Body of pancreas (tissue), 4 donors: ENCODE measurements around the gene OPRL1. TPM values are rescaled to one million over a fixed set of nuclear protein-coding genes. Genes with fewer than 3 reads are reported as not detected.

ENCODE experiments used
- ATAC-seq: fragments of 150-250 bp; one replicate; pipeline ENCODE4 v1.9.1; 2016
- DNase-seq, 4 donors: peaks; one replicate each; pipeline ENCODE4 v3.0.0-alpha.2; 2019
- H3K27ac ChIP-seq, 4 donors: fragments of 200-600 bp; sonication (generic); 1 replicate in 3 of 4; 2 replicates in 1 of 4; pipeline versions ENCODE4 v1.5.1 to v1.6.1; 2016 to 2019; ENCODE audit warnings: mild to moderate bottlenecking in 1 of 4, mixed read lengths in 1 of 4, moderate library complexity in 1 of 4
- H3K27me3 ChIP-seq, 2 donors: fragments of 200-600 bp; sonication (generic); one replicate each; pipeline ENCODE4 v1.6.0; 2016; ENCODE audit warnings: mild to moderate bottlenecking in 1 of 2
- H3K36me3 ChIP-seq, 2 donors: fragments of 200-600 bp; sonication (generic); replicated peaks in 1 of 2; 2 replicates each; pipeline ENCODE4 v1.5.1; 2016; ENCODE audit warnings: low read depth in 2 of 2; ENCODE audit not compliant: insufficient read depth in 1 of 2
- H3K4me1 ChIP-seq: fragments of 200-600 bp; sonication (generic); one replicate; pipeline ENCODE4 v1.6.0; 2016
- H3K4me3 ChIP-seq, 2 donors: fragments of 200-600 bp; sonication (generic); 1 replicate in 1 of 2; 2 replicates in 1 of 2; pipeline ENCODE4 v1.5.1; 2016 to 2019
- H3K9me3 ChIP-seq, 3 donors: fragments of 200-600 bp; sonication (generic); 1 replicate in 2 of 3; 2 replicates in 1 of 3; pipeline ENCODE4 v1.5.1; 2016
- POLR2A ChIP-seq, 3 donors: fragments of 450-650 bp; IDR thresholded peaks; one replicate each; pipeline ENCODE4 v1.6.1; 2016; ENCODE audit warnings: antibody characterized with exemption in 3 of 3, mild to moderate bottlenecking in 2 of 3
- WGBS, 2 donors: methylation state at CpG; one replicate each; pipeline ENCODE4 v1.1.5; 2017; 5-methylcytosine and 5-hydroxymethylcytosine counted together
- intact Hi-C: fragments of 100-400 bp; cut with DNase I; formaldehyde crosslinking; loops from one replicate; pipeline ENCODE4 v1.15.1; 2023
- total RNA-seq, 2 donors: library from RNA; depleted of rRNA; stranded (reverse); fragments of >200 nt; gene quantifications; one replicate each; pipeline ENCODE4 v1.1.0, GENCODE V29; 2016
- TF ChIP-seq, protein P1 (sequence below), 7 experiments: fragments of 450-650 bp in 4 of 7; fragments of 200-600 bp in 3 of 7; sonication (generic) in 3 of 7; IDR thresholded peaks; one replicate each; pipeline ENCODE4 v1.5.1; 2016 to 2019; ENCODE audit warnings: antibody characterized with exemption in 7 of 7

Gene OPRL1
- total RNA-seq, 2 donors from 2014 or later: 1.0 to 2.6 TPM

DNA sequence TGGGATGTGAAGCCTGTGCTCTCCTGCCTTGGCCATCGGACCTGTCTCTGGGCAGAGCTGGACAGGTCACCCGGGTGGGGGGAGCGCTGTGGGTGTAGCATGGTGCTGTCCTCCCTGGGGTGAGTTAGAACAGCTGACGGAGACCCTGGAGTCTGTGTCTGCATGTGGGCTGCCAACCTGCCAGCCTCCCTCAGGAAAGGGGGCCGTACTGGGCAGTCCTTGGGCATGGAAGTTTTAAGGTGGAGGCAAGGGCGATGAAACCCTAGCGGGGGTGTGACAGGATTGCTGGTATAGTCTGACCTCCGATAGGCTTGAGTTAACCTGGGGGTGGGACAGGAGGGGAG lies 32.9 kb upstream of the OPRL1 start:
- Histone ChIP-seq H3K27ac (no peak overlapping the region), H3K27me3 (peaks cover 0 to 16% of the 10 kb centered on the region in 2 donors), H3K36me3 (no peaks in the 10 kb centered on the region), H3K4me1 (peaks cover 19% of the 10 kb centered on the region), H3K4me3 (no peak overlapping the region), H3K9me3 (no peaks in the 10 kb centered on the region)
- ATAC-seq (no peak), DNase-seq (no peak)
- WGBS, 2 donors: 62 to 77% methylated on average over 8 of the region's 8 CpGs
- intact Hi-C loops: no loop called here
- TF ChIP-seq, protein P1, sequence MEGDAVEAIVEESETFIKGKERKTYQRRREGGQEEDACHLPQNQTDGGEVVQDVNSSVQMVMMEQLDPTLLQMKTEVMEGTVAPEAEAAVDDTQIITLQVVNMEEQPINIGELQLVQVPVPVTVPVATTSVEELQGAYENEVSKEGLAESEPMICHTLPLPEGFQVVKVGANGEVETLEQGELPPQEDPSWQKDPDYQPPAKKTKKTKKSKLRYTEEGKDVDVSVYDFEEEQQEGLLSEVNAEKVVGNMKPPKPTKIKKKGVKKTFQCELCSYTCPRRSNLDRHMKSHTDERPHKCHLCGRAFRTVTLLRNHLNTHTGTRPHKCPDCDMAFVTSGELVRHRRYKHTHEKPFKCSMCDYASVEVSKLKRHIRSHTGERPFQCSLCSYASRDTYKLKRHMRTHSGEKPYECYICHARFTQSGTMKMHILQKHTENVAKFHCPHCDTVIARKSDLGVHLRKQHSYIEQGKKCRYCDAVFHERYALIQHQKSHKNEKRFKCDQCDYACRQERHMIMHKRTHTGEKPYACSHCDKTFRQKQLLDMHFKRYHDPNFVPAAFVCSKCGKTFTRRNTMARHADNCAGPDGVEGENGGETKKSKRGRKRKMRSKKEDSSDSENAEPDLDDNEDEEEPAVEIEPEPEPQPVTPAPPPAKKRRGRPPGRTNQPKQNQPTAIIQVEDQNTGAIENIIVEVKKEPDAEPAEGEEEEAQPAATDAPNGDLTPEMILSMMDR (IDR thresholded peaks at IDR 0.05): no peak
- TF ChIP-seq POLR2A (IDR thresholded peaks at IDR 0.05): no peak

DNA sequence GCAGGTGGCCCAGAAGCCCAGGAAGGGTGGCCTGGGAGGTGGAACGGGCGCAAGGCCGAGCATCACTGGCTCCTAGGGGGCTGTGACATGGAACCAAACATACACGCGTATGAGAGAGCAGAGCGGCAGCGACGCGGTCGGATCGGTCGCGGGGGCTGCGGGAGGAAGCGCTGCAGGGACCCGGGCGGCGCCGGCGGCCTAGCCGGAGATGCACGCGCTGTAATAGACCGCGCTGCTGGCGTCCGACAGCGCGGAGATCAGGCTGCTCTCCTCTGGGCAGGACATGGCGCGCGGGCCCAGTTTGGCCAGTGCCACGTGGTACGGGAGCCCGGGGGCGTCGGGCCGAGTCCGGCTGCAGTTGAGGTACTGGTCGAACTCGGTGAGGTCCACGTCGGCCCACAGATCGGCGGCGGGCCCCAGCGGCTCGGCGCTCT lies 31.9 kb upstream of the OPRL1 start:
- Histone ChIP-seq H3K27me3 (peaks cover 0 to 12% of the 10 kb centered on the region in 2 donors), H3K4me3 (no peak overlapping the region)
- no peak for ATAC-seq

DNA sequence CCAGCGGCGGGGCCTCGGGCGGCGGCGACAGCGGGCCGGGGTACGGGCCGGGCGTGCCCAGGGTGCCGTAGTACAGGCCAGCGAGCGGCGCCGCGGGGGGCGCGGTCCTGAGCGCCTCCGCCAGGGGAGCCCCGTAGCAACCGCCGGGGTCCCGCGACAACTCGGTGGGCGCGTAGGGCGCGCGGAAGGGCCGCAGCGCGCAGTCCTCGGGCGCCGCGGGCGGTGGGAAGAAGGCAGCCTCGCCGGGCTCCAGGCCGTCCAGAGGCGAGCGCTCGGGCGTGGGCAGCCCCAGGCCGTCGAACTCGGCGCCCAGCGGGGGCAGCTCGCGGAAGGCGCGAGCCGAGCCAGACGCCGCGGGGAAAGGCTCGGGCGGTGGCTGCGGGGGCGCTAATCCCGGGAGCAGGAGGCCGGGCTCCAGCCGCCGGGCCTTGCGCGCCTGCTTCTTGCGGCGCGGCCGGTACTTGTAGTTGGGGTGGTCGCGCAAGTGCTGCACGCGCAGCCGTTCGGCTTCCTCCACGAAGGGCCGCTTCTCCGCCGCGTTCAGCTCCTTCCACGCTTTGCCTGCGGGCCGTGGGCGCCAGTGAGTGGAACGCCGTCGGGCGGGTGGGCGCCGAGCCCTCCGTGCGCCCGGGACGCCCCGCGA lies 31.4 kb upstream of the OPRL1 start:
- H3K27me3 ChIP-seq: peaks cover 0 to 12% of the 10 kb centered on the region in 2 donors
- TF ChIP-seq, protein P1 (IDR thresholded peaks at IDR 0.05): no peak
- TF ChIP-seq POLR2A (IDR thresholded peaks at IDR 0.05): no peak
- intact Hi-C loops: no loop called here
- peaks cover 14% of the 10 kb centered on the region for H3K4me1 ChIP-seq
- WGBS, 2 donors: 8% methylated on average over 87 of the region's 101 CpGs; no CpG with 5 or more reads in 1 of the 2 donors
- ATAC-seq: no peak
- H3K36me3 ChIP-seq: no peaks in the 10 kb centered on the region
- H3K27ac ChIP-seq: no peak overlapping the region
- DNase-seq: no peak
- no peak overlapping the region for H3K4me3 ChIP-seq
- H3K9me3 ChIP-seq: no peaks in the 10 kb centered on the region

More for the DNA sequence above, 31.9 kb upstream of the OPRL1 start:
- Histone ChIP-seq H3K4me1 (peaks cover 14% of the 10 kb centered on the region), H3K36me3 (no peaks in the 10 kb centered on the region), H3K27ac (no peak overlapping the region), H3K9me3 (no peaks in the 10 kb centered on the region)
- DNase-seq: no peak
- no peak for TF ChIP-seq POLR2A (IDR thresholded peaks at IDR 0.05)
- TF ChIP-seq, protein P1 (IDR thresholded peaks at IDR 0.05): no peak
- intact Hi-C loops: no loop called here
- 6 to 10% methylated on average over 15 to 49 of the region's 49 CpGs for WGBS, 2 donors

DNA sequence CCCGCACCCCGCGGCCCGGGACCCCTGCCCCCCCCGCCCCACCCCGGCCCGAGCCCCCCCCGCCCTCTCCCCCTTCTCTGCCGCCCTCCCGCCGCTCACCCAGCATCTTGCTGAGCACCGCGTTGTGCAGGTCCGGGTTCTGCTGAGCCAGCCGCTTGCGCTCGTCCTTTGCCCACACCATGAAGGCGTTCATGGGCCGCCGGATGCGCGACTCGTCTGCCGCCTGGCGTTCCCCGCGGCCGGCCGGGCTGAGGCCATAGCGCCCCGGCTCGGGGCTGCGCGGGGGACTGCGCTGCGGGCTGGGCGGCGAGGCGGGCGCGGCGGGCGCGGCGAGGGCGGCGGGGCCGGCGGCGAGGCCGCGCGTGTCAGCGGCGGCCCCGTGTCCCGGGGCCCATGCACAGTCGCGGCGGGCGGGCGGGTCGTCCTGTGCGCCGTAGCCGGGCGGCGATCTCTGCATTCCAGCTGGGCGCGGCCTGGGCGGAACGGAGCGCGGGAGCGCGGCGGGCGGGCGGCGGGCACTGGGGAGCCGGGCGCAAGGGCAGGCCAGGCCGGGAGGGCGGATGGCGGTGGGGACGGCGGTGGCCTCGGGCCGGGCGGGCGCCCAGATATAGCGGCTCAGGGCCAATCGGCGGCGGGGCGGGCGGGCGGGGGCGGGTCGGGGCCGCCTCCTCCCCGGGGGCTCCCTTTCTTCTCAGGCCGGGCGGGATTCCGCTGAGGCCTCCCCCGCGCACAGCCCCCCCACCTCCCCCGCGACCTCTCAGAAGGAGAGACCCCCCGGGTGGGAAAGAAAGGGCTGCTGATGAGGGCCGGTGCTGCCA lies 30.6 kb upstream of the OPRL1 start, which contains the start of gene SOX18:
Gene SOX18 (minus strand): TSS at position 580 of the 818 bp plus-strand sequence. CDS start 123 bp downstream, at position 457.
- WGBS, 2 donors: 1% methylated on average over 104 of the region's 111 CpGs; no CpG with 5 or more reads in 1 of the 2 donors
- Histone ChIP-seq H3K27me3 (peaks cover 0 to 12% of the 10 kb centered on the region in 2 donors), H3K36me3 (no peaks in the 10 kb centered on the region), H3K4me3 (no peak within 1 kb of the TSS), H3K27ac (peak within 1 kb of the TSS in 2 of 4 donors; percentile 31 to 53), H3K9me3 (no peaks in the 10 kb centered on the region), H3K4me1 (peaks cover 14% of the 10 kb centered on the region)
- intact Hi-C loops: no loop called here
- DNase-seq (no peak), ATAC-seq (no peak)
- TF ChIP-seq, protein P1 (IDR thresholded peaks at IDR 0.05): no peak
- no peak for TF ChIP-seq POLR2A (IDR thresholded peaks at IDR 0.05)
